ENCODE measurements around the gene ABCC6. TPM values are rescaled to one million over a fixed set of nuclear protein-coding genes. Genes with fewer than 3 reads are reported as not detected.

ABCC6 gene
- total and polyA plus RNA-seq, 2 of the 13 experiments (the other 11 are each of a cell fraction or from before 2014, with no cell fraction given): 82.4 to 105 TPM

GRCh38 chr16:16100631-16101030 lies 122.7 kb downstream of the ABCC6 start:
- CTCF ChIA-PET (ENCODE audit: low intra/inter-chr PET ratio, low total read pairs): no interaction called here
- H3K4me3 ChIP-seq (replicated peaks in 1 of 3; ENCODE audit: insufficient read depth in 1 of 3, low read depth in 2 of 3, low read length in 3 of 3): no peak overlapping the region
- DNase-seq (ENCODE audit: low spot score) (no peak), ATAC-seq (no peak), FAIRE-seq (no peak)
- no peaks in the 10 kb centered on the region for H4K20me1 ChIP-seq (ENCODE audit: insufficient read depth, low read length)
- POLR2A ChIA-PET: no interaction called here
- BruUV-seq (replicated peaks): no TSS peak
- no peak overlapping the region for H3K9ac ChIP-seq (ENCODE audit: insufficient read depth, low read depth, low read length)
- WGBS (ENCODE audit: low lambda C conversion rate): 95% methylated on average over 8 of the region's 8 CpGs
- in situ Hi-C loops (cut with HindIII; ENCODE audit: extremely low pct_ligation_motif_present, low pct_unique_long_range_greater_than_20kb) (no loop called here), intact Hi-C loops (cut with micrococcal nuclease; ENCODE audit: unreplicated experiment) (no loop called here)
- H3K27ac ChIP-seq (ENCODE audit: extremely low read length, insufficient read depth, low read length): no peak overlapping the region
- no peak overlapping the region for H3K4me2 ChIP-seq (ENCODE audit: low read depth, low read length)
- H3K36me3 ChIP-seq (replicated peaks in 1 of 2; ENCODE audit: control insufficient read depth in 1 of 2, insufficient read depth in 2 of 2, low read length in 2 of 2): peaks cover 33 to 67% of the 10 kb centered on the region in 2 experiments; a peak in 4 of 5 replicates
- H3K79me2 ChIP-seq (ENCODE audit: insufficient read depth, low read length): no peaks in the 10 kb centered on the region
- H3K27me3 ChIP-seq (ENCODE audit: control insufficient read depth in 1 of 2, insufficient read depth in 2 of 2, low read length in 2 of 2): no peaks in the 10 kb centered on the region
- no peak overlapping the region for H2AFZ ChIP-seq (ENCODE audit: low read length)
- TF ChIP-seq SCMH1 (CRISPR knock-in tag; IDR thresholded peaks at IDR 0.05; ENCODE audit: borderline replicate concordance): no peak
- no peak for TF ChIP-seq ZNF484 (CRISPR knock-in tag; IDR thresholded peaks at IDR 0.05; ENCODE audit: borderline replicate concordance, low read depth)
- H3K9me3 ChIP-seq (ENCODE audit: low read length): no peaks in the 10 kb centered on the region
- no peaks in the 10 kb centered on the region for H3K4me1 ChIP-seq (ENCODE audit: insufficient read depth, low read length)

- ChIA-PET CTCF (ENCODE audit: low intra/inter-chr PET ratio, low total read pairs) (no interaction called here), POLR2A (no interaction called here)
- no TSS peak for BruUV-seq (replicated peaks)
- ATAC-seq: no peak
- H3K4me3 ChIP-seq (replicated peaks in 1 of 3; ENCODE audit: insufficient read depth in 1 of 3, low read depth in 2 of 3, low read length in 3 of 3): no peak overlapping the region
- no peaks in the 10 kb centered on the region for H3K4me1 ChIP-seq (ENCODE audit: insufficient read depth, low read length)
- no peaks in the 10 kb centered on the region for H4K20me1 ChIP-seq (ENCODE audit: insufficient read depth, low read length)
- H3K9ac ChIP-seq (ENCODE audit: insufficient read depth, low read depth, low read length): no peak overlapping the region
- no peak for FAIRE-seq
- no peaks in the 10 kb centered on the region for H3K79me2 ChIP-seq (ENCODE audit: insufficient read depth, low read length)
- H3K4me2 ChIP-seq (ENCODE audit: low read depth, low read length): no peak overlapping the region
- H2AFZ ChIP-seq (ENCODE audit: low read length): no peak overlapping the region
- DNase-seq (ENCODE audit: low spot score): no peak
- H3K27me3 ChIP-seq (ENCODE audit: control insufficient read depth in 1 of 2, insufficient read depth in 2 of 2, low read length in 2 of 2): no peaks in the 10 kb centered on the region
- 100% methylated on average over 4 of the region's 4 CpGs for WGBS (ENCODE audit: low lambda C conversion rate)
- H3K9me3 ChIP-seq (ENCODE audit: low read length): no peaks in the 10 kb centered on the region
- intact Hi-C loops (cut with micrococcal nuclease; ENCODE audit: unreplicated experiment): no loop called here
- in situ Hi-C loops (cut with HindIII; ENCODE audit: extremely low pct_ligation_motif_present, low pct_unique_long_range_greater_than_20kb): no loop called here
- H3K27ac ChIP-seq (ENCODE audit: extremely low read length, insufficient read depth, low read length): no peak overlapping the region
- H3K36me3 ChIP-seq (replicated peaks in 1 of 2; ENCODE audit: control insufficient read depth in 1 of 2, insufficient read depth in 2 of 2, low read length in 2 of 2): peaks cover 33 to 64% of the 10 kb centered on the region in 2 experiments; a peak in 4 of 5 replicates
- TF ChIP-seq ZHX2 (IDR thresholded peaks at IDR 0.05; ENCODE audit: low read depth) (no peak), ZHX2 (CRISPR knock-in tag; IDR thresholded peaks at IDR 0.05; ENCODE audit: borderline replicate concordance) (no peak), PHF5A (CRISPR knock-in tag; IDR thresholded peaks at IDR 0.05; ENCODE audit: low read depth, unreplicated experiment) (no peak), HBP1 (CRISPR knock-in tag; IDR thresholded peaks at IDR 0.05; ENCODE audit: low read depth) (no peak), SOX6 (IDR thresholded peaks at IDR 0.05) (no peak), SOX6 (CRISPR knock-in tag; IDR thresholded peaks at IDR 0.05) (no peak), GTF2F1 (IDR thresholded peaks at IDR 0.05; ENCODE audit: low read length) (no peak), HNRNPLL (IDR thresholded peaks at IDR 0.05; ENCODE audit: low read depth, low read length, poor library complexity, severe bottlenecking) (no peak), ZNF543 (CRISPR knock-in tag; IDR thresholded peaks at IDR 0.05) (no peak)
Measured at GRCh38 chr16:16099320-16099719, 124.0 kb downstream of the ABCC6 start.

Measured in HepG2 (cell line).